ENCODE results near the gene JCAD.
"Not testable (repeated sequence)": the region's sequence is repeated elsewhere in the genome, so short reads cannot be mapped to it uniquely, and the experiment has no call there.

Gene JCAD

DNA sequence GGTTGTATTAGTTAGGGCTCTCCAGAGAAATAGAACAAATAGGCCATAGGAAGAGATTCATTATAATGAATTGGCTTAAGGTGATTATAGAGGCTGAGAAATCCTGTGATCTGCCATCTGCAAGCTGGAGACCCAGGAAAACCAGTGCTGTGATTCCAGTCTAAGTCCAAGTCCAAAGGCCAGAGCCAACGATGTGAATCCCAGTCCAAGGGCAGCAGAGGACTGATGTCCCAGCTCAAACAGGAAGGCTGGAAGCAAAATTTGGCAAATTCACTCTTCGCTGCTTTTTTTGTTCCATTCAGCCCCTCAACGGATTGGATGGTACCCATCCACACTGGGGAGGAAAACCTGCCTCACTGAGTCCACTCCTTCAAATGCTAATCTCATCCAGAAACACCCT lies 68.0 kb downstream of the JCAD start:
- H3K36me3 ChIP-seq (ENCODE audit: insufficient read depth, low read length), result no peaks in the 10 kb centered on the region
- H3K9me3 ChIP-seq (ENCODE audit: low read depth, low read length), result no peaks in the 10 kb centered on the region
- H3K4me3 ChIP-seq, result no peak overlapping the region
- no peak overlapping the region for H3K27ac ChIP-seq
- no peak overlapping the region for H3K9ac ChIP-seq (ENCODE audit: insufficient read length)
- DNase-seq (ENCODE audit: low read depth, low spot score), result no peak
- TF ChIP-seq EZH2 (IDR thresholded peaks at IDR 0.05) (no peak), POLR2AphosphoS5 (IDR thresholded peaks at IDR 0.05; ENCODE audit: borderline replicate concordance, low read depth, low read length) (no peak), FOXP2 (optimal IDR thresholded peaks at IDR 0.05; ENCODE audit: control extremely low read depth, extremely low read length, insufficient read depth) (no peak)

DNA sequence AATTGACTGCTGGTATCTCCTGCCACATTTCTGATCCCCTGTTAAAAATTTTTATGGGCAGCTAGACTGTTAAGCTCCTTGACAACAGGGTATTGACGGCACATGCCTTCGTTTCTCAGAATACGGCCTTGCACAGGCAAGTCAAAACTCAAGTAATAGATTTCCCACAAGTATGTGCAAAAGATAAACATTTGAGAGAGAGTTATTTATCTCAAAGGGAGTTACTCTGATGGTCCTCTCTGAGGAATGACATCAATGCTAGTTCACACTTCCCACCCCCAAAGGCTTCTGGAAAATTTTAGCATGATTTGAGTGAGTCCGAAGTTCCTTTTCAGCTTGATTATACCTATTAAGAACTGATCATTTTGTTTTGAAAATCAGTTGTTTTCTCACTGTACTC lies 71.9 kb downstream of the JCAD start:
- no peak for TF ChIP-seq POLR2AphosphoS5 (IDR thresholded peaks at IDR 0.05; ENCODE audit: borderline replicate concordance, low read depth, low read length)
- TF ChIP-seq EZH2 (IDR thresholded peaks at IDR 0.05), result no peak
- no peak for TF ChIP-seq FOXP2 (optimal IDR thresholded peaks at IDR 0.05; ENCODE audit: control extremely low read depth, extremely low read length, insufficient read depth)
- no peak for DNase-seq (ENCODE audit: low read depth, low spot score)
- Histone ChIP-seq H3K9me3 (ENCODE audit: low read depth, low read length) (no peaks in the 10 kb centered on the region), H3K36me3 (ENCODE audit: insufficient read depth, low read length) (no peaks in the 10 kb centered on the region), H3K4me3 (no peak overlapping the region), H3K9ac (ENCODE audit: insufficient read length) (no peak overlapping the region), H3K27ac (no peak overlapping the region)

DNA sequence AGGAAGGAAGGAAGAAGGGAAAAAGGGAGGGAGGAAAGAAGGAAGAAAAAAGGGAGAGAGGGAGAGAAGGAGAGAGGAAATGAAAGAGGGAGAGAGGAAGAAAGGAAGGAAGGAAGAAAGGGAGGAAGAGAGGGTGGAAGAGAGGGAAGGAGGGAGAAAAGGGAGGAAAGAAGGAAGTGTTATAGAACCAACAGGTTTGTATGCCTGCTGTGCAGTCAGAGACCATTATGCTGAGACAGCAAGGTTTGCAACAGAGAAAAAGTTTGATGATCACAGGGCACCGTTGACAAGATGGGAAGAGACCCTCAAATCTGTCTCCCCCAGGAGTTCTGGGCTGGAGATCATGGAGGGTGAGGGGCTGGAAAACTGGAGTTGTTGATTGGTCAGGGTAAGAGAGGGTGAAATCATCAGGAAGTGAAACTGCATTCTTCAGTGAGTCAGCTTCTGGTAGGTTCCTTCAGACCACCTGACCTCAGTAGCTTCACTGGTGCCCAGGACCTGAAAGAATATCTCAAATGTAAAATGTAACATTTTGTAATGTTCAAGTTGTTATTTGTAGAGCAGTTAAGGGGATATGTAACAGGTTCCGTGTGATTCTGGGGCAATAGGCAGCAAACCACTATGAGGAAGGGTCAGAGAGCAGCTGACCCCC lies 76.3 kb downstream of the JCAD start:
- no peak for TF ChIP-seq FOXP2 (optimal IDR thresholded peaks at IDR 0.05; ENCODE audit: control extremely low read depth, extremely low read length, insufficient read depth)
- no peak for TF ChIP-seq EZH2 (IDR thresholded peaks at IDR 0.05)
- no peak for TF ChIP-seq POLR2AphosphoS5 (IDR thresholded peaks at IDR 0.05; ENCODE audit: borderline replicate concordance, low read depth, low read length)
- no peak overlapping the region for H3K4me3 ChIP-seq
- H3K27ac ChIP-seq, result no peak overlapping the region
- no peaks in the 10 kb centered on the region for H3K36me3 ChIP-seq (ENCODE audit: insufficient read depth, low read length)
- no peak overlapping the region for H3K9ac ChIP-seq (ENCODE audit: insufficient read length)
- DNase-seq (ENCODE audit: low read depth, low spot score), result no peak
- H3K9me3 ChIP-seq (ENCODE audit: low read depth, low read length), result no peaks in the 10 kb centered on the region

DNA sequence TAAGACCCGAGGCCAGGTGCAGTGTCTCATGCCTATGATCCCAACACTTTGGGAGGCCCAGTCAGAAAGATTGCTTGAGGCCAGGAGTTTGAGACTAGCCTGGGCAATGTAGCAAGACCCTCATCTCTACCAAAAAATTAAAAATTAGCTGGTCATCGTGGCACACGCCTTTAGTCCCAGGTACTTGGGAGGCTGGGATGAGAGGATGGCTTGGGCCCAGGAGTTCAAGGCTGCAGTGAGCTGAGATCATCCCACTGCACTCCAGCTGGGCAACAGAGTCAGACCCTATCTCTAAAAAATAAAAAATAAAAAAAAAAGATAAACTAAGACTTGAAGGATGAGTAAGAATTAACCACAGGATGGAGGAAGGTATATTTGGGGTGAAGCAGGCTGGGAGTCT lies 77.9 kb downstream of the JCAD start:
- TF ChIP-seq EZH2 (IDR thresholded peaks at IDR 0.05) (no peak), POLR2AphosphoS5 (IDR thresholded peaks at IDR 0.05; ENCODE audit: borderline replicate concordance, low read depth, low read length) (no peak), FOXP2 (optimal IDR thresholded peaks at IDR 0.05; ENCODE audit: control extremely low read depth, extremely low read length, insufficient read depth) (no peak)
- DNase-seq (ENCODE audit: low read depth, low spot score), result no peak
- no peaks in the 10 kb centered on the region for H3K36me3 ChIP-seq (ENCODE audit: insufficient read depth, low read length)
- H3K27ac ChIP-seq, result no peak overlapping the region
- no peaks in the 10 kb centered on the region for H3K9me3 ChIP-seq (ENCODE audit: low read depth, low read length)
- no peak overlapping the region for H3K9ac ChIP-seq (ENCODE audit: insufficient read length)
- H3K4me3 ChIP-seq, result no peak overlapping the region

DNA sequence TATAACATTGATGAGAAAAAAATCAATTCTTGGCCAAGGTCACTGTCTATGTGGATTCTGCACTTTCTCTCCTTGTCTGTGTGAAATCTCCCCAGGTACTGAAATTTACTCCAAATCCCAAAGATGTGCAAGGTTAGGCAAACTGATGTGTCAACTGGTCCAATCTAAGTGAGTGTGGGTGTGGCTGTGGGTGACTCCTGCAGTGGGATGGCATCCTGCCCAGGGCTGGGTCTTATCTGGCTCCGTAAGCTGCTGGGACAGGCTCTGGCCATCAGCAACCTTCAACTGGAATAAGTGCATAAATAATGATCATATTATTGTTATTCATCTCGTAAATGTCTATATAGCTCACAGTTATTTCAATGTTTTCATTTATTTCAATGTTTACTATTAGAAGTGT lies 79.3 kb downstream of the JCAD start:
- H3K9ac ChIP-seq (ENCODE audit: insufficient read length), result no peak overlapping the region
- DNase-seq (ENCODE audit: low read depth, low spot score), result no peak
- no peak overlapping the region for H3K27ac ChIP-seq
- no peaks in the 10 kb centered on the region for H3K9me3 ChIP-seq (ENCODE audit: low read depth, low read length)
- no peak overlapping the region for H3K4me3 ChIP-seq
- no peaks in the 10 kb centered on the region for H3K36me3 ChIP-seq (ENCODE audit: insufficient read depth, low read length)
- TF ChIP-seq FOXP2 (optimal IDR thresholded peaks at IDR 0.05; ENCODE audit: control extremely low read depth, extremely low read length, insufficient read depth) (no peak), POLR2AphosphoS5 (IDR thresholded peaks at IDR 0.05; ENCODE audit: borderline replicate concordance, low read depth, low read length) (no peak), EZH2 (IDR thresholded peaks at IDR 0.05) (no peak)

DNA sequence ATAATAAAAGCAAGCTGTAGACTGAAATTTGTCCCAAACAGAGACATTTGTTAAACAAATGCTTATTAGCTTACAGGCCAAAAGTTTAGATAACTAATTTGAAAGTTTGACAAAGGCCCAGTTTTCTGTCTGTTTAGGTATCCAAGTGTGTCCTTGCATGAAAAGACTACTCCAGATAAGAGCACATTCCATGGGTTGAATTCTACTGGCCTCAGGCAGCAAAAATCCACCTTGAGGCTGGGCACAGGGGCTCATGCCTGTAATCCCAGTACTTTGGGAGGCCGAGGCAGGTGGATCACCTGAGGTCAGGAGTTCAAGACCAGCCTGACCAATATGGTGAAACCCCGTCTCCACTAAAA lies 80.0 kb downstream of the JCAD start:
- DNase-seq (ENCODE audit: low read depth, low spot score); H3K36me3 ChIP-seq (ENCODE audit: insufficient read depth, low read length); H3K4me3 ChIP-seq; H3K9me3 ChIP-seq (ENCODE audit: low read depth, low read length); H3K27ac ChIP-seq; H3K9ac ChIP-seq (ENCODE audit: insufficient read length): not testable (repeated sequence)

DNA sequence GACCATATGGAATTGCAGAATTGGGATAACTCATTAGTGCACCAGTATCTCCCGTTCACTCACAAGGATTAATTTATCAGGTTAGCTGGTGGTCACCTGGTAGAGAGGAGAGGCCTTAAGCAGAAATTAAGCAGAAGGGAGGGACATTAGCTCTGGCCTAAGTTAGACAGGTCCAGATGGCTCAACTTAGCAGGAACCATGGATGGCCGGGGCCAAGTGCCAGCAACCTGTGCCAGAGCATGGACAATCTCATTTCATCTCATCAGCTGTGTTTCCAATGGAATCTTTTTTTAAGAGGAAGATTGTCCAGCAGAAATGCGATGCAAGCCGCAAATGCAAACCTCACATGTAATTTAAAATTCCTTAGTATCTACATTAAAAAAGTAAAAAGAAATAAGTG lies 82.2 kb downstream of the JCAD start:
- no peak overlapping the region for H3K9ac ChIP-seq (ENCODE audit: insufficient read length)
- no peaks in the 10 kb centered on the region for H3K36me3 ChIP-seq (ENCODE audit: insufficient read depth, low read length)
- H3K27ac ChIP-seq, result no peak overlapping the region
- no peak for TF ChIP-seq FOXP2 (optimal IDR thresholded peaks at IDR 0.05; ENCODE audit: control extremely low read depth, extremely low read length, insufficient read depth)
- no peak for TF ChIP-seq POLR2AphosphoS5 (IDR thresholded peaks at IDR 0.05; ENCODE audit: borderline replicate concordance, low read depth, low read length)
- TF ChIP-seq EZH2 (IDR thresholded peaks at IDR 0.05), result no peak
- no peak overlapping the region for H3K4me3 ChIP-seq
- DNase-seq (ENCODE audit: low read depth, low spot score), result no peak
- H3K9me3 ChIP-seq (ENCODE audit: low read depth, low read length), result no peaks in the 10 kb centered on the region

DNA sequence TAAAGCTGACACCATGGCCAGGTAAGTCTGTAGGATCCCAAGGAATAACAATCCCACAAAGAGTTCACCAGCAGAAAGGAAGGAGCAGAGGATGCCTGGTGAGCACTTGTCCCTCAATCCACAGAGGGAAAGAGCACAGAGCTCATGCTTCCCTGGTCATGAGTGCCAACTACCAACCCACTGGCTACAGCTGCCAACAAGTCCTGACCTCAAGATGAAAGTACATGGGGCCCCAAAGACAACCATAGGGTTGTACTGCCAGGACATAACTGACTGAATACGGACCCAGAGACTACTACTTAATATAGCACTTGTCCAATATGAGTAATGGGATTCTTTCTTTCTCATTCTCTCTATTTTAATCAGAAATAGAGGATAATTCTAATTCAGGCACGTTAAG lies 83.3 kb downstream of the JCAD start:
- H3K27ac ChIP-seq, result no peak overlapping the region
- no peak overlapping the region for H3K4me3 ChIP-seq
- H3K36me3 ChIP-seq (ENCODE audit: insufficient read depth, low read length), result no peaks in the 10 kb centered on the region
- no peak overlapping the region for H3K9ac ChIP-seq (ENCODE audit: insufficient read length)
- no peak for DNase-seq (ENCODE audit: low read depth, low spot score)
- no peaks in the 10 kb centered on the region for H3K9me3 ChIP-seq (ENCODE audit: low read depth, low read length)
- no peak for TF ChIP-seq POLR2AphosphoS5 (IDR thresholded peaks at IDR 0.05; ENCODE audit: borderline replicate concordance, low read depth, low read length)
- no peak for TF ChIP-seq FOXP2 (optimal IDR thresholded peaks at IDR 0.05; ENCODE audit: control extremely low read depth, extremely low read length, insufficient read depth)
- no peak for TF ChIP-seq EZH2 (IDR thresholded peaks at IDR 0.05)

DNA sequence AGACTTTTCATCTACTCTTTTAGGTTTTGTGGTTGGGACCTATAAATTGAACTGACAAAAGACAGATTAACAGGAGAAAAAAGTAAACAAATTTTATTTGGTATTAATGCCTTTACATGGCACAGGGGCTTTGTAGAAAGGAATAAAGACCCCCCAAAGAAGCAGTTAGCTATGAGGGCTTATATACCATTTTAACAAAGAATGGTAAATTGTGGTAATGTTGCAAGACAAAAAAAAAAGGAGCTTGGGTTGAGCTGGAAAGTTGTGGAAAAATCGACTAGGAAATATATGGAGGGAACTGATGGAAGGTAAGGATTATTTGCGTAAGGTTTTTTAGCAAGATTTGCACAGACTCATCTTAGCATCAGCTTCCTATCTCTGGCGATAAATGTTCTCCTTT lies 84.6 kb downstream of the JCAD start:
- no peak for DNase-seq (ENCODE audit: low read depth, low spot score)
- Histone ChIP-seq H3K4me3 (no peak overlapping the region), H3K27ac (no peak overlapping the region), H3K36me3 (ENCODE audit: insufficient read depth, low read length) (no peaks in the 10 kb centered on the region), H3K9ac (ENCODE audit: insufficient read length) (no peak overlapping the region), H3K9me3 (ENCODE audit: low read depth, low read length) (no peaks in the 10 kb centered on the region)
- TF ChIP-seq POLR2AphosphoS5 (IDR thresholded peaks at IDR 0.05; ENCODE audit: borderline replicate concordance, low read depth, low read length) (no peak), FOXP2 (optimal IDR thresholded peaks at IDR 0.05; ENCODE audit: control extremely low read depth, extremely low read length, insufficient read depth) (no peak), EZH2 (IDR thresholded peaks at IDR 0.05) (no peak)

Measured in SK-N-MC (cell line).